Measurements from ENCODE around the gene PSD4.

PSD4 gene

DNA sequence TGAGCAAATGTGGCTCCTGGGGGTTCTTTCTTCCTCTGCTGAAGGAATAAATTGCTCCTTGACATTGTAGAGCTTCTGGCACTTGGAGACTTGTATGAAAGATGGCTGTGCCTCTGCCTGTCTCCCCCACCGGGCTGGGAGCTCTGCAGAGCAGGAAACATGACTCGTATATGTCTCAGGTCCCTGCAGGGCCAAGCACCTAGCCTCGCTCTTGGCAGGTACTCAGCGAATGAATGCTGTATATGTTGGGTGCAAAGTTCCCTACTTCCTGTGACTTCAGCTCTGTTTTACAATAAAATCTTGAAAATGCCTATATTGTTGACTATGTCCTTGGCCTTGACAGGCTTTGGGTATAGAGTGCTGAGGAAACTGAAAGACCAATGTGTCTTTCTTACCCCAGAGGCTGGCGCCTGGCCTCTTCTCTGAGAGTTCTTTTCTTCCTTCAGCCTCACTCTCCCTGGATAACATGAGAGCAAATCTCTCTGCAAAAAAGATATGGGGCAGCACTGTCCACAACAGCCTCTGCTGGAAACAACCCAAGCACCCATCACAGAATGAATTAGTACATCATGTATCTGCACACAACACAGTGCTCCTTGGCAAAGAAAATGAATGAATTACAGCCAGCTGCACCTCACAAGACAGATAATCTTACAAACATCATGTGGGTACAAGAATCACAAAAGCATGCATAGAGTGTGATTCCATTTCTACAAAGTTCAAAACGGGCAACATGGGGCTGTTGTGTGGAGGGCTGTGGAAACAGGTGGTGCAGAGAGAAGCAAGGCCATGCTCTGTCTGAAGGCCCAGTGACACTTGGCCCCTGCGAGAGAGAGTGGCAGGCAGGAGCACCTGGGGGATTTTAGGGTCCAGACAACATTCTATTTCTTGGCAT lies 39.8 kb upstream of the PSD4 start:
- H3K36me3 ChIP-seq (ENCODE audit: insufficient read depth, low read length) = no peaks in the 10 kb centered on the region
- no peak overlapping the region for H3K4me2 ChIP-seq (ENCODE audit: low read length)
- no peaks in the 10 kb centered on the region for H3K4me1 ChIP-seq (ENCODE audit: control insufficient read depth, insufficient read depth, low read length)
- no peak overlapping the region for H3K9ac ChIP-seq (ENCODE audit: low read depth, low read length)
- no peak overlapping the region for H3K4me3 ChIP-seq (ENCODE audit: low read length)
- H3K9me3 ChIP-seq (replicated peaks; ENCODE audit: low read length) = no peaks in the 10 kb centered on the region
- peaks cover 44% of the 10 kb centered on the region for H3K27me3 ChIP-seq (ENCODE audit: control insufficient read depth, insufficient read depth, low read length)

DNA sequence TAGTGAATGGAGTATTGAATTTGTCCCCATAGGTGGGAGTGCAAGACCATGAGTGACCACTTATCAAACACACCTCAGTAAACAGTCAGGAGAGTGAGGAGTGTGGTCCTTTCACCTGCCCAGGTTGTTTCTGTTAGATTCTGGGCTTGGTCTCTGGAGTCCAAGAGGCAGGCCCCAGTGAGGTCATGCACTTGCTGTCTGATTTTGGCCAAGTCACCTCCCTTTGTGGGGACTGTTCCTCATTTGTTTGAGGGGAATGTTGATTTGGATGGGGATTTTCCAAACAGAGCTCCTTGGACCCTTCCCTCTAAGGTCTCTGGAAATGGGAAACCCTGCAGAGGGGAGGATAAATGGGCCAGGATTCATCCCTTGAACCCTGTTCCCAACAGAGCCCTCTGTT lies 39.1 kb upstream of the PSD4 start:
- H3K27me3 ChIP-seq (ENCODE audit: control insufficient read depth, insufficient read depth, low read length) = peaks cover 37% of the 10 kb centered on the region
- no peaks in the 10 kb centered on the region for H3K36me3 ChIP-seq (ENCODE audit: insufficient read depth, low read length)
- no peaks in the 10 kb centered on the region for H3K9me3 ChIP-seq (replicated peaks; ENCODE audit: low read length)
- no peaks in the 10 kb centered on the region for H3K4me1 ChIP-seq (ENCODE audit: control insufficient read depth, insufficient read depth, low read length)
- H3K4me2 ChIP-seq (ENCODE audit: low read length) = no peak overlapping the region
- no peak overlapping the region for H3K9ac ChIP-seq (ENCODE audit: low read depth, low read length)
- H3K4me3 ChIP-seq (ENCODE audit: low read length) = no peak overlapping the region

- peaks cover 31% of the 10 kb centered on the region for H3K27me3 ChIP-seq (ENCODE audit: control insufficient read depth, insufficient read depth, low read length)
- H3K9ac ChIP-seq (ENCODE audit: low read depth, low read length) = no peak overlapping the region
- H3K4me1 ChIP-seq (ENCODE audit: control insufficient read depth, insufficient read depth, low read length) = no peaks in the 10 kb centered on the region
- no peaks in the 10 kb centered on the region for H3K9me3 ChIP-seq (replicated peaks; ENCODE audit: low read length)
- H3K36me3 ChIP-seq (ENCODE audit: insufficient read depth, low read length) = no peaks in the 10 kb centered on the region
- no peak overlapping the region for H3K4me2 ChIP-seq (ENCODE audit: low read length)
- no peak overlapping the region for H3K4me3 ChIP-seq (ENCODE audit: low read length)
Observed at GRCh38 chr2:113135317-113135716, 38.5 kb upstream of the PSD4 start.

GRCh38 chr2:113136828-113137775 lies 36.7 kb upstream of the PSD4 start:
- Histone ChIP-seq H3K9ac (ENCODE audit: low read depth, low read length) (no peak overlapping the region), H3K36me3 (ENCODE audit: insufficient read depth, low read length) (no peaks in the 10 kb centered on the region), H3K27me3 (ENCODE audit: control insufficient read depth, insufficient read depth, low read length) (peaks cover 26% of the 10 kb centered on the region), H3K4me3 (ENCODE audit: low read length) (no peak overlapping the region), H3K9me3 (replicated peaks; ENCODE audit: low read length) (no peaks in the 10 kb centered on the region), H3K4me1 (ENCODE audit: control insufficient read depth, insufficient read depth, low read length) (no peaks in the 10 kb centered on the region), H3K4me2 (ENCODE audit: low read length) (no peak overlapping the region)

GRCh38 chr2:113137827-113138226 lies 35.9 kb upstream of the PSD4 start:
- Histone ChIP-seq H3K9ac (ENCODE audit: low read depth, low read length) (no peak overlapping the region), H3K4me3 (ENCODE audit: low read length) (no peak overlapping the region), H3K4me2 (ENCODE audit: low read length) (no peak overlapping the region), H3K36me3 (ENCODE audit: insufficient read depth, low read length) (no peaks in the 10 kb centered on the region), H3K9me3 (replicated peaks; ENCODE audit: low read length) (no peaks in the 10 kb centered on the region), H3K4me1 (ENCODE audit: control insufficient read depth, insufficient read depth, low read length) (no peaks in the 10 kb centered on the region), H3K27me3 (ENCODE audit: control insufficient read depth, insufficient read depth, low read length) (peaks cover 31% of the 10 kb centered on the region)

DNA sequence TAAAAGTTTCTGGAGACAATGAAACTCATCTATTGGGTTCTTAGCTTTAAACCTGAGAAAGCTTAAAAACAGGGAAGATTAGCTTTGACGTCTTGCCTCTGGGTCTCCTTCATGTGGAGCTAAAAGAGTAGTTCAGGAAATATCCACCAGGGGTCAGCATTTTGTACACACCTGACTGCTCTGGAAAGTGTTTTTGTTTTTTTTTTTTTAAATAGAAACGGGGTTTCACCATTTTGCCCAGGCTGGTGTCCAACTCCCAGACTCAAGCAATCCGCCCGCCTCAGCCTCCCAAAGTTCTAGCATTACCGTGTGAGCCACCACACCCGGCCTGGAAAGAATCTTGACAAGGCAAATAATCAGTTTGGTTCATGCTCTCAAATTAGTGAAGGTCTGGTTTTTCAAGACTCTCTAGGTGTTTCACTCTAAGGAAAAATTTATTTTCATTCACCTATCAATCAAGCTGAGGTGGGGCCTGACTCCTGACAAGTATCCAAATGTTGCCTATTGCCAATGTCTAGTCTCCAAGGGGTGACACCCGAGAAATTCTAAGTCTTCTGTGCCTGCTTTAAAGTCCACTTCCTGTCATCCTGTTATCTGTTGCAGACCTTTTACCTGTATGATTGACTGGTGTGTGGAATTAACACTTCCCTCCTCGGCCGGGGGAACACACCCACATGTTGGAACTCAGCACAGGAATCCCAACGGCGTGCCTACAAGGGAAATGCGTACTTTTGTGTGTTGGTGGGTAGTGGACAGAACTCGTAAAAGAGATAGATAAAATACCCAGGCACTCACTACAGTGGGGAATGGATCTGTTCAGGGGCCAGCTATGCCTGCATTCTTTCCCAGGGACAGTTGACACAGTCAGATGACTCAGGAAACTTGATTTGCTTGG lies 35.1 kb upstream of the PSD4 start:
- H3K9me3 ChIP-seq (replicated peaks; ENCODE audit: low read length) = no peaks in the 10 kb centered on the region
- peaks cover 27% of the 10 kb centered on the region for H3K27me3 ChIP-seq (ENCODE audit: control insufficient read depth, insufficient read depth, low read length)
- no peak overlapping the region for H3K4me3 ChIP-seq (ENCODE audit: low read length)
- no peaks in the 10 kb centered on the region for H3K36me3 ChIP-seq (ENCODE audit: insufficient read depth, low read length)
- peak overlapping the region; percentile 62 for H3K4me2 ChIP-seq (ENCODE audit: low read length)
- H3K4me1 ChIP-seq (ENCODE audit: control insufficient read depth, insufficient read depth, low read length) = no peaks in the 10 kb centered on the region
- H3K9ac ChIP-seq (ENCODE audit: low read depth, low read length) = peak overlapping the region; percentile 43

- H3K9me3 ChIP-seq (replicated peaks; ENCODE audit: low read length) = no peaks in the 10 kb centered on the region
- no peak overlapping the region for H3K4me3 ChIP-seq (ENCODE audit: low read length)
- no peaks in the 10 kb centered on the region for H3K36me3 ChIP-seq (ENCODE audit: insufficient read depth, low read length)
- H3K4me1 ChIP-seq (ENCODE audit: control insufficient read depth, insufficient read depth, low read length) = no peaks in the 10 kb centered on the region
- no peak overlapping the region for H3K9ac ChIP-seq (ENCODE audit: low read depth, low read length)
- no peak overlapping the region for H3K4me2 ChIP-seq (ENCODE audit: low read length)
- H3K27me3 ChIP-seq (ENCODE audit: control insufficient read depth, insufficient read depth, low read length) = peaks cover 11% of the 10 kb centered on the region
Observed at GRCh38 chr2:113141451-113141850, 32.3 kb upstream of the PSD4 start.

DNA sequence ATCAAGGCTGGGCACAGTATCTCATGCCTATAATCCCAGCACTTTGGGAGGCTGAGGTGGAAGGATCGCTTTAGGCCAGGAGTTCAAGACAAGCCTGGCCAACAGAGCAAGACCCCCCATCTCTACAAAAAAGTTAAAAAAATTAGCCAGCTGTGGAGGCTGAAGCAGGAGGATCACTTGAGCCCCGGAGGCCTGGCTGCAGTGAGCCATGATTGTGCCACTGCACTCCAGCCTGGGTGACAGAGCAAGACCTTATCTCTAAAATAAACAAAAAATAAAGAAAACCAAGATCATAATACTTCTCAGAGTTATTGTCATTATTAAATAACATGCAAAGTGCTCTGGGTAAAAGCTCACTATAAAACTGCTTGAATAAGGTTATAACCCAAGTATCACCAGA lies 31.5 kb upstream of the PSD4 start:
- H3K36me3 ChIP-seq (ENCODE audit: insufficient read depth, low read length) = no peaks in the 10 kb centered on the region
- H3K27me3 ChIP-seq (ENCODE audit: control insufficient read depth, insufficient read depth, low read length) = peaks cover 11% of the 10 kb centered on the region
- H3K4me3 ChIP-seq (ENCODE audit: low read length) = no peak overlapping the region
- H3K9me3 ChIP-seq (replicated peaks; ENCODE audit: low read length) = no peaks in the 10 kb centered on the region
- no peak overlapping the region for H3K9ac ChIP-seq (ENCODE audit: low read depth, low read length)
- no peaks in the 10 kb centered on the region for H3K4me1 ChIP-seq (ENCODE audit: control insufficient read depth, insufficient read depth, low read length)
- no peak overlapping the region for H3K4me2 ChIP-seq (ENCODE audit: low read length)

GRCh38 chr2:113144259-113144658 lies 29.5 kb upstream of the PSD4 start:
- no peak overlapping the region for H3K4me3 ChIP-seq (ENCODE audit: low read length)

GRCh38 chr2:113148606-113149552 lies 24.9 kb upstream of the PSD4 start:
- no peaks in the 10 kb centered on the region for H3K4me1 ChIP-seq (ENCODE audit: control insufficient read depth, insufficient read depth, low read length)
- H3K9me3 ChIP-seq (replicated peaks; ENCODE audit: low read length) = no peaks in the 10 kb centered on the region
- no peak overlapping the region for H3K9ac ChIP-seq (ENCODE audit: low read depth, low read length)
- no peak overlapping the region for H3K4me2 ChIP-seq (ENCODE audit: low read length)
- H3K4me3 ChIP-seq (ENCODE audit: low read length) = no peak overlapping the region
- H3K36me3 ChIP-seq (ENCODE audit: insufficient read depth, low read length) = no peaks in the 10 kb centered on the region
- H3K27me3 ChIP-seq (ENCODE audit: control insufficient read depth, insufficient read depth, low read length) = peaks cover 10% of the 10 kb centered on the region

More at GRCh38 chr2:113144259-113144658, 29.5 kb upstream of the PSD4 start:
- H3K9ac ChIP-seq (ENCODE audit: low read depth, low read length) = no peak overlapping the region
- no peaks in the 10 kb centered on the region for H3K36me3 ChIP-seq (ENCODE audit: insufficient read depth, low read length)
- no peak overlapping the region for H3K4me2 ChIP-seq (ENCODE audit: low read length)
- peaks cover 16% of the 10 kb centered on the region for H3K27me3 ChIP-seq (ENCODE audit: control insufficient read depth, insufficient read depth, low read length)
- no peaks in the 10 kb centered on the region for H3K4me1 ChIP-seq (ENCODE audit: control insufficient read depth, insufficient read depth, low read length)
- H3K9me3 ChIP-seq (replicated peaks; ENCODE audit: low read length) = no peaks in the 10 kb centered on the region
